HFF-Myc (cell line): Measurements from ENCODE around the gene NUMB.
A peak's percentile ranks its signal among the peaks of the same experiment; 100 is the strongest.

Experiments used
- DNase-seq: peaks from one replicate; pipeline ENCODE4 v3.0.0-alpha.2; 2011; ENCODE audit warnings: low read depth; ENCODE audit errors: extremely low read depth
- H3K4me3 ChIP-seq: replicated peaks from 2 replicates; pipeline ENCODE4 v1.5.1; 2011; ENCODE audit warnings: low read depth, mild to moderate bottlenecking, control low read depth, low read length
- TF ChIP-seq, protein P1 (sequence below): IDR thresholded peaks from 2 replicates; pipeline ENCODE4 v1.5.1; 2012; ENCODE audit warnings: mild to moderate bottlenecking, low read depth, low read length, control low read depth; ENCODE audit errors: missing control alignments

Gene NUMB

DNA sequence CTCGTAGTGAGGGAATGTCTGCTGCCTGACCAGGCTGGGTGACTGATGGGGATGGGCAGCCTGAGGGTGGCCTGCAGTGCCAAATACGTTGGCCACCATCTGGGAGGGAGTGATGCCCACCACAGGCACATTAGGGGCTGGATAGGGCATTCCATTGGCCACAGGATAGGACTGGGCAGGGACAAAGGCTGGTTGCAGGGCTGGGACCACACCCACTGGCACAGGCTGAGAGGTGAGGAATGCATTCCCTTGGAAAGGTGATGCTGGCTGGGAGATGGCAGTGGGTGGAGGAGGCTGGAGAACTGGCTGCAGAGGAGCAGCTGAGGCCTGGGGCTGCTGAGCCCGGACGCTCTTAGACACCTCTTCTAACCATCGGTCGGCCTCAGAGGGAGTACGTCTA, 181.5 kb downstream of the NUMB start:
- TF ChIP-seq, protein P1, sequence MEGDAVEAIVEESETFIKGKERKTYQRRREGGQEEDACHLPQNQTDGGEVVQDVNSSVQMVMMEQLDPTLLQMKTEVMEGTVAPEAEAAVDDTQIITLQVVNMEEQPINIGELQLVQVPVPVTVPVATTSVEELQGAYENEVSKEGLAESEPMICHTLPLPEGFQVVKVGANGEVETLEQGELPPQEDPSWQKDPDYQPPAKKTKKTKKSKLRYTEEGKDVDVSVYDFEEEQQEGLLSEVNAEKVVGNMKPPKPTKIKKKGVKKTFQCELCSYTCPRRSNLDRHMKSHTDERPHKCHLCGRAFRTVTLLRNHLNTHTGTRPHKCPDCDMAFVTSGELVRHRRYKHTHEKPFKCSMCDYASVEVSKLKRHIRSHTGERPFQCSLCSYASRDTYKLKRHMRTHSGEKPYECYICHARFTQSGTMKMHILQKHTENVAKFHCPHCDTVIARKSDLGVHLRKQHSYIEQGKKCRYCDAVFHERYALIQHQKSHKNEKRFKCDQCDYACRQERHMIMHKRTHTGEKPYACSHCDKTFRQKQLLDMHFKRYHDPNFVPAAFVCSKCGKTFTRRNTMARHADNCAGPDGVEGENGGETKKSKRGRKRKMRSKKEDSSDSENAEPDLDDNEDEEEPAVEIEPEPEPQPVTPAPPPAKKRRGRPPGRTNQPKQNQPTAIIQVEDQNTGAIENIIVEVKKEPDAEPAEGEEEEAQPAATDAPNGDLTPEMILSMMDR = no peak
- no peak overlapping the region for H3K4me3 ChIP-seq
- no peak for DNase-seq

DNA sequence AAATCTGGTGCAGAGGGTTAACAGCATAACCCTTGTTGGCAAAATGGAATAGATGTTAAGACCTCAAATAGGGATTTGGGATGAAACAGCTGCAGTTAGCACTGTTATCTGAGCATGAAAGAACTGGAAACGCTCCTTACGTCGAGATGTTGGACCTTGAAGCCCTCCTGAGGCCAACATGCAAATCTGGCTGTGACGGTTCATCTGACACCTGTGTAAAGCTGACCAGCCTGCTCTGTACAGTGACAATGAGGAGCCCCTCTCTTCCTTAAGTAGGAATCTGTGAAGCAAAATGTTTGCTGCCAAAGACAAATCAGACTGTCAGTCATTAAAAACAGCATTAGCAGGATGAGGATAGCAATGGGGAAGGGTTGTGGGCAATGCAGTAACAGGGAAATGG, 184.5 kb downstream of the NUMB start:
- TF ChIP-seq, protein P1 = no peak
- H3K4me3 ChIP-seq = no peak overlapping the region
- no peak for DNase-seq

DNA sequence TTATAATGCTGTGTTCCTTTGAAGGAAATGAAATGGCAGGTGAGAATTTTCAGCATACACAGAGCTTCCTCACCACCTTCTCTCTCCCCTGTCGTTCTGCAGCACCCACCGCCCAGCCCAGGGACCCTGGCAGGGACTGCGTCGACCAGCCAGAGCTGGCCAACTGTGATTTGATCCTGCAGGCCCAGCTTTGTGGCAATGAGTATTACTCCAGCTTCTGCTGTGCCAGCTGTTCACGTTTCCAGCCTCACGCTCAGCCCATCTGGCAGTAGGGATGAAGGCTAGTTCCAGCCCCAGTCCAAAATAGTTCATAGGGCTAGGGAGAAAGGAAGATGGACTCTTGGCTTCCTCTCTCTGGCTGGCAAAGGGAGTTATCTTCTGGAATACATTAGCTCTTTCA, 186.0 kb downstream of the NUMB start:
- TF ChIP-seq, protein P1 = no peak
- DNase-seq = no peak

DNA sequence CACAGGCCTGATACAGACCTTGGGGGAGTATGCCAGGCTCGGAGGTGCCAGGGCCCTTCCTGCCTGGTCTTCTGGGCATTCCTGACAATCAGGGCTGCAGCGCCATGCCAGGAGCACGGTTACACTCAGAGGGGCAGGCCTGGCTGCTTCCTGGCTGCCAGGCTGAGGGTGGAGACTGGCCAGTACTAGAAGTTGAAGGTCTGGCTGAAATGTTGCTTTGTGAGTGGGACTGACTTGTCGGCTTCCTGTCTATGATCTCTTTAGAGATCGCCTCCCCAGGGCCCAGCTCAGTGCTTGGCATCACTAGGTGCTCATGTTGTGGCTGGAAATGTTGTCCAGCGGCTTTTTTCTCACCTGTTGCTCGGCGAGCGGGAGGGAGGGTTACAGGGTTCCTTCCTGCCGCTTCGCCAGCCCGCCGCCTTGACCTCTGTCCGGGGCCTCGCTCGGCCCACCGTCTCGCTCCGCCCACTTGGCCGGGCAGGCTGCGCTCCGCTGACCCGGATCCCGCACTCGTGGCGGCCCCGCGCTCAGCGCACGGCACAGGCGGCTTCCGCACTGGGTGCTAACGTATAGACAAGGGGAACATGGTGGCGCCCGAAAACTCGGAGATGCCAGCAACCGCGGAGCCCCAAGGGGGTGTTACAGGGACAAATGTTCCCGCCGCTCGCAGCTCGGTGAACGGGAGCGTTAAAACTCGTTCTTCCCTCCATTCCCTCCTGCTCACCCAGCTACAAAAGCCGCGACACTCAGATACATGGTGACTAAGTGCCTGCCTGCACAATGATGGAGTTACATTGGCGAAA, 188.4 kb downstream of the NUMB start:
- TF ChIP-seq, protein P1 = no peak
- H3K4me3 ChIP-seq = peak overlapping the region; percentile 31
- DNase-seq = no peak

More for the DNA sequence above, 186.0 kb downstream of the NUMB start:
- H3K4me3 ChIP-seq = no peak overlapping the region

DNA sequence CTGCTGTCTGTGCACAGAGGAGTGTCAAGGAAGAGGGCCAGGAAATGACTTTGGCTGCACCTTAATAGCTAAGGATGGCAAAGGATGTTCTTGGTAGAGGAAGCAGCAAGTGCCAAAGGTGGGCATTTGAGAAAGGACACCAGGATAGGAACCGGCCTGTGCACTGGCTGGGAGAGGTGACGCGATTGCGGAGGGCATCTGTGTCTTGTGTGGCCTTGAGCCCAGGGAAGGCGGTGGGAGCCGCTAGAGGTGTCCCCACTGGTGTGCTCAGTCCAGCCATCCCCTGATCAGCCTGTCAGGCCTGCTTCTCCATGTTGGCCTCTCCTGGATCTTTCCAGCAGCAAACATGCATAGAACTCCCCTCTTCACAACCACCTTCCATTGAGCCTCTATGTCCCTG, 190.9 kb downstream of the NUMB start:
- no peak overlapping the region for H3K4me3 ChIP-seq
- no peak for DNase-seq
- TF ChIP-seq, protein P1 = no peak

DNA sequence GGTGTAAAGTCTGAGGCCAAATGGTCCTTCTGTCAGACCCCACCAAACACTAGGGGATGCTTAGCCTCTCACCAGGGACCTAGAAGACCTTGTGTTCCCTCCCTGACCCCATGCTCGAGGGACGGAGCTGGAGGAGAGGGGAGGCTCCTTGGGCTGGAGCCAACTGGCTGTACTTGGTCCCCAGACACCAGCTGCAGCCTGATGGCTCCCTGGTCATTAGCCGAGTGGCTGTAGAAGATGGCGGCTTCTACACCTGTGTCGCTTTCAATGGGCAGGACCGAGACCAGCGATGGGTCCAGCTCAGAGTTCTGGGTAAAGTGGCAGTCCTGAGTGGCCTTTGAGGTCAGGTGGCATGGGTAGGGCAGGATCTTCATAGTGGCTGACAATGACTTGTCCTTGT, 192.0 kb downstream of the NUMB start:
- TF ChIP-seq, protein P1 = no peak
- no peak overlapping the region for H3K4me3 ChIP-seq
- DNase-seq = no peak

DNA sequence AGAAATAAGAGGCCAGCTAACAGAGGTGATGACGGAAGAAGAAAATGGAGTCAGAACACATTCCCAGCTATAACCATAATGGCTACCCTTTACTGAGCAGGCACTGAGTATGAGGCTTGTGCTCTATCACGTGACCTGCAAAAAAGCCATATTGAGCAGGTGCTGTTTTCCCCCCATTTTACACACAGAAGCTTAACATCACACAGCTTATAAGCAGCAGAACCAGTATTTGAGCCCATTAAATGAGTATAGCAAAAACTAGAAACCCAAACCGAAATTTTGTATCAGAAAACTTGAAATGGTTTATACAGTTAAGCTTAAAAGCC, 192.7 kb downstream of the NUMB start:
- DNase-seq = no peak
- no peak overlapping the region for H3K4me3 ChIP-seq
- TF ChIP-seq, protein P1 = no peak
